Amniotic epithelial cell (primary cell): ENCODE results near the gene SLC6A15.

ENCODE experiments used
- DNase-seq: peaks from one replicate; pipeline ENCODE4 v3.0.0-alpha.2; 2010; ENCODE audit warnings: low read depth

Gene SLC6A15

DNA sequence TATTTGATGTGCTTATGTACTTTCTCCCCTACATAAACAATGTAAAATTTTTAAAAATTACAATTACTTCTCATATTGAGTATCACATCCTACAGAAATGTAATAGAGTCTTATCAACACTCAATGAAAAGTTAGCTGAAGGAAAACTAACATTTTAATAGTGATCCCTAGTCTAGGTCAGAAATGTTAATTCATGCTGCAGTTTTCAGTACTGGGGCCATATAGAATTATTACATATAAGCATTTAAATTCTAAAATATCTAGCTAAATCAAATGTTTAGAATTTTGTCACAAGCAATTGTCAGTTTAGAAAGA lies 37.8 kb downstream of the SLC6A15 start:
- DNase-seq: no peak

- peak; percentile 64 for DNase-seq
These were observed 38.3 kb downstream of the SLC6A15 start for GRCh38 chr12:84874125-84874824.

DNA sequence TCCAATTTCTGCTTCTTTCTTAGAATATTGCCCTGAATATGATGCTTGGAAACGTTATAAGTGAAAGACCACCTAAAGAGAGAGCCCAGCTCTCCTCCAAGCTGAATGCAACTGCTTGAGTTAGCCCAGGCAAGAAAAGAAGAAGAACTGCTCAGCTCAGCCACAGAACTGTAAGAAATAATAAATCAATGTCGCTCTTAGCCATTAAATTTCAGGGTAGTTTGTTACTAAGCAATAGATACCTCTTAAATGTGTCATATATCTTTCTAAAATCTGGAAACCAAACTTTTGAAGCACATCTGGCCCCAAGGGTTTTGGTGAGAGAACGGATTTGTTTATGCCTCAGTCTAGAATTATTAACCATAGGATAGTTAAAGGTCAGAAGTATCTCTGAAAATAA lies 50.4 kb downstream of the SLC6A15 start:
- DNase-seq: peak; percentile 10

DNA sequence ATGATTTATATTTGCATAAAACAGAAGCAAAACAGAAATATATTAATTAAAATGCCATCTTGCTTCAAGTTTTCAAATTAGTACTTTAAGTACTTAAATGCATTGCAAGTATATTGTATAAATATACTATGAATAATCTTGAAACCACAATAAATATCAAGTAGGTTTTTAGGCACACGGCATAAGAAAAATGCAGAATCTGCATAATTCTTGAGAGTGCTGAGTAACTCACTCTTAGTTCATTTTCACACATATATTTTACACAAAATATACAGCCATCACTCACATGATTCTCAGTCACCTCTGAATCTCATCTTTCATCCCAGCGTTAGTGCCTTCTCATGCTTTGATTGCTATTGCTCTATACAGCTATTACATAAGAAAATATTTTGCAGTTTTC lies 51.9 kb downstream of the SLC6A15 start:
- no peak for DNase-seq

GRCh38 chr12:84858796-84859195 lies 53.8 kb downstream of the SLC6A15 start:
- peak; percentile 14 for DNase-seq

- no peak for DNase-seq
These were observed 54.9 kb downstream of the SLC6A15 start for GRCh38 chr12:84857525-84858208.

GRCh38 chr12:84856156-84856900 lies 56.3 kb downstream of the SLC6A15 start:
- no peak for DNase-seq

DNA sequence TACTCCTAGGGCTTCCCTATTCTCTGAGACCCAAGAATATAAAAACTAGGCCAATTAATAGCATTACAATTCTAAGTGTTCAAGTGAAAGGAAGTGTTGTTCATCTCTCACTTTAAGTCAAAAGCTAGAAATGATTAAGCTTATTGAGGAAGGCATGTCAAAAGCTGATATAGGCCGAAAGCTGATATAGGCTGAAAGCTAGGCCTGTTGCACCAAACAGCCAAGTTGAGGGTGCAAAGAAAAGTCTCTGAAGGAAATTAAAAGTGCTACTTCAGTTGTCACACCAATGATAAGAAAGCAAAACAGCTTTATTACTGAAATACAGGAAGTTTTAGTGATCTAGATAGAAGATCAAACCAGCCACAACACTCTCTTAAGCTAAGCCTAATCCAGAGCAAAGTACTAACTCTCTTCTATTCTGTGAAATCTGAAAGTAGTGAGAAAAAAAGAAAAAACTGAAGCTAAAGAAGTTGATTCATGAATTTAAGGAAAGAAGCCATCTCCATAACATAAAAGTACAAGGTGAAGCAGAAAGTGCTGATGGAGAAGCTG lies 68.9 kb downstream of the SLC6A15 start:
- no peak for DNase-seq

DNA sequence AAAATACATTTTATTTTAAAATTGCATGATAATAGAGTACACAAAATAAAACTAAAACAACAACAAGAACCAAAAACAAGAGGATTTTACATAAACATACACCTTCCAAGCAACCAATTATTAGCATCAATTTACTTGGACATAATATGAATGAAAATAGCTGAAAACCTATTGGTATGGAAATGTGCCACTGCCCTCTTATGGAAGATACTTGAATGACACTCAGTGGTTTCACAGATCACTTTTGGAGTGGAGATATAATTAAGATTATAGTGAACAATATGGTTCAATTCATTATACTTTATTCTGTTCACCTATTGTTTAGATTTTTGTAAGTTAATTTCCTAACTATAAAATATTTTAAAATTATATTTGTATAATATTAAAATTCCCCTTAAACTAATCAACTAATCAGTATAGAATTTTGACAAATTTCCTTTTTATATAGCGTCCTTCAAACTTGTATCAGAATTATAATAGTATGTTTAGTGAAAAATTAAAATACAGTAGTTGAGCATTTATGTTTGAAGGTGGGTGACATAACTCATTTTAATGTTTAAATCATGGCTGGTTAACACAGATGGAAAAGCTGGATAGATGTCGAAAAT lies 70.1 kb downstream of the SLC6A15 start:
- peak; percentile 61 for DNase-seq

GRCh38 chr12:84841591-84841990 lies 71.0 kb downstream of the SLC6A15 start:
- peak; percentile 24 for DNase-seq

- peak; percentile 65 for DNase-seq
These were observed 72.2 kb downstream of the SLC6A15 start for GRCh38 chr12:84840356-84840755.

DNA sequence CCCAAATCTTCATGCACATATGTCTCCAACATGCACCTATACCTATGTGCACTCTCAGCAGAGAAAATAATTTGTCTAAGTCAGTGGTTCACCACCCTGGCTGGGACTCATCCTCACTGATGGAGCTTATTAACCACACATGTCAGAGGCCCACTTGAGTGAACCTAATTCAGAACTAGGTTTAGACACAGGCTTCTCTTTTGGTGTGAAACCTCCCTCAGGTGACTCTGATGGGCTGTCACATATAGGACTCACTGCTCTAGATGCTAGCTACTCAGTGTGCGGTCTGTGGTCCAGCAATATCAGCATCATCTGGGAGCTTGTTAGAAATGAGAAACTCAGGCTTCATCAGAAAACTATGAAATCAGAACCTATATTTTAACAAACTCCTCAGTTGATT lies 85.7 kb downstream of the SLC6A15 start:
- DNase-seq: no peak

DNA sequence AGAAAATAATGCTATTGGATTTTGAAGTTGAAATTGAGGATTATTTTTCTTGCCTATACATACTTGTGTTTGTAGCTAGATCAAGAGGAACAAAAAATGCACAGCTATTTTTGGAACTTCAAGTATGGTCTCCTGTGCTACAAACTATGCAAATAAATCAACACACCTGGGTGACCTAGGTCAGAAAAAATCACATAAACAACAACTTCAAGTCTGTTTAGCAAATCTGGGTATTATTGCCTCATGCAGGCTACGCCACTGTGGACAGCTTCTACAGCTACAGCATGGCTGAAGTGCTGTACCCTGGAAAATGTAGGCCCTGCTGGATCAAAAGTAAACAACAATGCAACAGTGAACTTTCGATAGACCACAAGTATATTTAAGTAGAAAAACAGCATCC lies 87.5 kb downstream of the SLC6A15 start:
- DNase-seq: no peak

- DNase-seq: peak; percentile 94
These were observed 90.1 kb downstream of the SLC6A15 start for GRCh38 chr12:84822525-84822924.

GRCh38 chr12:84816916-84817695 lies 95.5 kb downstream of the SLC6A15 start:
- DNase-seq: no peak

DNA sequence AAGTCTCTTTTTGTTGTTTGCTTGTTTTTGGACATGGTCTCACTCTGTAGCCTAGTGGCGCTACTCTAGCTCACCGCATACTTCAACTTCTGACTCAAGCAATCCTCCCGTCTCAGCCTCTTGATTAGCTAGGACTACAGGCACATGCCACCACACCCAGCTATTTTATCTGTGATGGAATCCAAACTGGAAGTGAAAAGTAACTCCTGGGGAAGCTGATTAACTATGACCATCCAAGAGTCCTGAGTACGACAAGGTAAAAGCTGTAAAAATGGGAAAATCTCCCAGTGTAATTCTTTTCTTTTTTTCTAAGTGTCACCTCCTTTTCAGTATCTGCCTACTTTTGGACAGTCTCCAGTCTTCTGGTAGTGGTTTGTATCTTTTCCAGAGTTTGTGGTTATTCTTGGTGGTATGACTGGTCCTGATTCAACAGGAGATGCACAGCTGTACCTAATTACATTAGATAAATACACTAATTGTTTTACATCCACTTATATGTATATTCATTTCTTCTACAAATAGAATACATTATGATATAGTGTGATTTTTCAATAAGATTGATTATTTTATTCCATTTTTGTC lies 97.8 kb downstream of the SLC6A15 start:
- peak; percentile 16 for DNase-seq

GRCh38 chr12:84813780-84814663 lies 98.6 kb downstream of the SLC6A15 start:
- no peak for DNase-seq

GRCh38 chr12:84811291-84811690 lies 101.3 kb downstream of the SLC6A15 start:
- no peak for DNase-seq

GRCh38 chr12:84810611-84811010 lies 102.0 kb downstream of the SLC6A15 start:
- DNase-seq: no peak
